Sigmoid colon (tissue), 4 donors: ENCODE data around the gene SLC5A2.

Source experiments
- POLR2A ChIP-seq, 2 donors: fragments of 450-650 bp; IDR thresholded peaks; one replicate each; pipeline ENCODE4 v1.6.1; 2016; ENCODE audit warnings: antibody characterized with exemption in 2 of 2, mild to moderate bottlenecking in 2 of 2, moderate library complexity in 2 of 2
- POLR2AphosphoS5 ChIP-seq, 4 donors: sonication (generic); formaldehyde crosslinking; IDR thresholded peaks; one replicate each; pipeline ENCODE4 v1.6.1; 2017; ENCODE audit warnings: antibody characterized with exemption in 4 of 4
- TF ChIP-seq, protein P1 (sequence below), 4 experiments: fragments of 450-650 bp in 3 of 4; fragments of 200-600 bp in 1 of 4; IDR thresholded peaks; one replicate each; pipeline ENCODE4 v1.5.1; 2016 to 2019; ENCODE audit warnings: antibody characterized with exemption in 4 of 4, mild to moderate bottlenecking in 3 of 4, moderate library complexity in 2 of 4

- TF ChIP-seq POLR2A (IDR thresholded peaks at IDR 0.05) (no peak), POLR2AphosphoS5 (IDR thresholded peaks at IDR 0.05) (no peak)
- TF ChIP-seq, protein P1, sequence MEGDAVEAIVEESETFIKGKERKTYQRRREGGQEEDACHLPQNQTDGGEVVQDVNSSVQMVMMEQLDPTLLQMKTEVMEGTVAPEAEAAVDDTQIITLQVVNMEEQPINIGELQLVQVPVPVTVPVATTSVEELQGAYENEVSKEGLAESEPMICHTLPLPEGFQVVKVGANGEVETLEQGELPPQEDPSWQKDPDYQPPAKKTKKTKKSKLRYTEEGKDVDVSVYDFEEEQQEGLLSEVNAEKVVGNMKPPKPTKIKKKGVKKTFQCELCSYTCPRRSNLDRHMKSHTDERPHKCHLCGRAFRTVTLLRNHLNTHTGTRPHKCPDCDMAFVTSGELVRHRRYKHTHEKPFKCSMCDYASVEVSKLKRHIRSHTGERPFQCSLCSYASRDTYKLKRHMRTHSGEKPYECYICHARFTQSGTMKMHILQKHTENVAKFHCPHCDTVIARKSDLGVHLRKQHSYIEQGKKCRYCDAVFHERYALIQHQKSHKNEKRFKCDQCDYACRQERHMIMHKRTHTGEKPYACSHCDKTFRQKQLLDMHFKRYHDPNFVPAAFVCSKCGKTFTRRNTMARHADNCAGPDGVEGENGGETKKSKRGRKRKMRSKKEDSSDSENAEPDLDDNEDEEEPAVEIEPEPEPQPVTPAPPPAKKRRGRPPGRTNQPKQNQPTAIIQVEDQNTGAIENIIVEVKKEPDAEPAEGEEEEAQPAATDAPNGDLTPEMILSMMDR (IDR thresholded peaks at IDR 0.05), result no peak
Observed at GRCh38 chr16:31475946-31476302, 7.0 kb upstream of the SLC5A2 start.
